GM21825 (cell line): ENCODE measurements around the gene SPN.
A peak's percentile ranks its signal among the peaks of the same experiment; 100 is the strongest.
"Not testable (repeated sequence)": the region's sequence is repeated elsewhere in the genome, so short reads cannot be mapped to it uniquely, and the experiment has no call there.

Experiments
- ATAC-seq: cut with Tn5 transposase; IDR thresholded peaks from one replicate; pipeline ENCODE4 v1.9.1; 2021; ENCODE audit warnings: mild to moderate bottlenecking, moderate library complexity; ENCODE audit not compliant: unreplicated experiment

The SPN gene

DNA sequence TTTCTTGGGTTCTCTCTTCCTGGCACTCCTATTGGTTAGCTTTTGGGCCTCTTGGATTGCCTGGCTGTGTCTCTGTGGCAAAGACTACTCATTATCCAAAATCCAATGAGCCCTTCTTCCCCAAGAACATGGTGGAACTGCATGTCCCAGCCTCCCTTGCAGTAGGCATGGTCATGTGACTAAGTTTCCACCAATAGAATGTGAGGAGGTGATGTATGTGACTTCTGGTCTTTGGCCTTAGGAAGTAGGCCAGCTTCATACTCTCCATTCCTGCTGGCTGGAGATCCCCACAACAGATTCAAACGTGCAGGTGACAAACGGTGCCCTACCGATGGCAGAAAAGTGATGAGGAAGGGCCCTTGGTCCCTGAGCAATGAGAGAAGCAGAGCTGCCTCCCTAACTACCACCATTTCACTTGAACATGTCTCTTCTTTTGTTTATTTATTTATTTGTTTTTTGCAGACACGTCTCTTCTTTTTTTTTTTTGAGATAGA, 17.3 kb upstream of the SPN start:
- ATAC-seq: no peak

DNA sequence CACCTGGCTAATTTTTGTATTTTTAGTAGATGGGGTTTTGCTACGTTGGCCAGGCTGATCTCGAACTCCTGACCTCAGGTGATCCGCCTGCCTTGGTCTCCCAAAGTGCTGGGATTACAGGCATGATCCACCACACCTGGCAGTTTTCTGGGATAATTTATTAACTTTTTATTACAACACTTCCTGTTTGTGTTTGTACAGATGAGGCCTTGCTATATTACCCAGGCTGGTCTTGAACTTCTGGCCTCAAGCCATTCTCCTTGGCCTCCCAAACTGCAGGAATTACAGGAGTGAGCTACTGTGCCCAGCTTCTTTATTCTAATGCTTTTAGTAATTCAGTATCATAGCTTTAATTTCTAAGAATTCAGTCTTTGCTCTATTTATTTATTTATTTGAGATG, 16.1 kb upstream of the SPN start:
- ATAC-seq: no peak

DNA sequence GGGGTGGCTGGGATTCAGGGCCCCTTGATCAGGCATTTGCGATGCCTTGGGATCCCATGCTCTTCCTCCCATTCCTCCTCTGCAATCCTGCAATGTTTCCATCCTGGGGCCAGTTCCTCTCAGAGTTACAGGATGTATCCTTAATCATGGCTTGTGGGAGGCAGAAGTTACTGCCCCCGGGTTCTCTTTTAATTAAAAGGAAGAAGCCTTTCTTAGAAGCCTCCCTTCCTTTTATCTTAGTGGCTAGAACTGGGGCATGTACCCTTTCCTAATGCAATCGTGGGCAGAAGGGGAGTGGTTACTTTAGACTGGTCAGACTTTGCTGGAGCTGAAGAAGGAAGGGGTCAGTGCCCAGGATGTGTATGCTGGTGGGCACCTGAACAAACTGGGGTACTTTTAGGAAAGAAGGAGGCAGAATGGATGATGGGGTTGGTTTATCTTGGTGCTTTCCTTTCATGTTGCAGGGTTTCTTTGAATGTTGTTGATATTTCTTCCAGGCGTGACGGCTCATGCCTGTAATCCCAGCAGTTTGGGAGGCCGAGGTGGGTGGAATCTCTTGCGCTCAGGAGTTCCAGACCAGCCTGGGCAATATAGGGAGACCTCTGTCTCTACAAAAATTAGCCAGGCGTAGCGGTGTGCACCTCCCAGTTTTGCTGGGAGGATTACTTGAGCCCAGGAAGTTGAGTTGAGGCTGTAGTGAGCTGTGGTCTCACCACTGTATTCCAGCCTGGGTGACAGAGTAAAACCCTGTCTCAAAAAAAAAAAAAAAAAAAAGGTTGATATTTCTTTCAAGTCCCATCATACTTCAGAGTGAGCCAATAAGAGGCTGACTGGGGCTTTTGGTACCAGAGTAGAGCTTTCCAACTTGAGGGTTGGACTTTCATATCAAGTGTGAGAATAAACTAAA, 13.2 kb upstream of the SPN start:
- no peak for ATAC-seq

DNA sequence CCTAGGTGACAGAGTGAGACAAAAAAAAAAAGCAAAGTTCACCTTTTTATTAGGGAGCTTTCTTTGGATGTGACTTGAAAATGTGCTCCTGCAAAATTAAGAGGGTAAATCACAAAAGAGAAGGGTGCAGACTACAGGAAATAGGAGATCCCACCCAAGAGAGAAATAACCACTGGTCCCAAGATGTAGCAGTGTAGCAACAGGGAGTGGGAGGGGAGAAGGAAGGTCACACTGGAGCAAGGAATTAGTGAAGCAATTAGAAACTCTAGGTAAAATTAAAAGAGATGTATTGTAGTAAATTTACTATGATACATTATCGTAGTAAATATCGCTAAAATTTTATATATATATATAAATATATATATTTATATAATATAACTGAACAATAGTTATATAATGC, 12.3 kb upstream of the SPN start:
- no peak for ATAC-seq

DNA sequence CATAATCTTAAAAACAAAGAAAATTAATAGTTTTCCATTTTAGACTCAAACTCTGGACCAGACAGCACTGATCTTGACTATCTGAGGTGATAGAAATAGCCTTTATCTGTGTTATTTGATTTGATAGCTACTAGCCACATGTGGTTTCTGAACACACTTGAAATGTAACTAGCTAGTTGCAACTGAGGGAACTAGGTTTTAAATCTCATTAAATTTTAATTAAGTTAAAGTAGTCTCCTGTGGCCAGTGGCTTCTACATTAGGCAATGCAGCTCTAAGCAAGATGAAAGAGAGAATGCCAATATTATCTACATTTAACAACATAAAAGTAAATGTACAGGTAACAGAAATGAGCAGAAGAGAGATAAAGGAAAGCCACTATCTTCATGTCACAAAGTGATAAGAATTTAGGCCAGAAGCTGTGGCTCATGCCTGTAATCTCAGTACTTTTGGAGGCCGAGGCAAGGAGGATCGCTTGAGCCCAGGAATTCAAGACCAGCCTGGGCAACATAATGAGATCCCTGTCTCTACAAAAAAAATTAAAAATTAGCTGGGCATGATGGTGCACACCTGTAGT, 11.2 kb upstream of the SPN start:
- ATAC-seq: no peak

DNA sequence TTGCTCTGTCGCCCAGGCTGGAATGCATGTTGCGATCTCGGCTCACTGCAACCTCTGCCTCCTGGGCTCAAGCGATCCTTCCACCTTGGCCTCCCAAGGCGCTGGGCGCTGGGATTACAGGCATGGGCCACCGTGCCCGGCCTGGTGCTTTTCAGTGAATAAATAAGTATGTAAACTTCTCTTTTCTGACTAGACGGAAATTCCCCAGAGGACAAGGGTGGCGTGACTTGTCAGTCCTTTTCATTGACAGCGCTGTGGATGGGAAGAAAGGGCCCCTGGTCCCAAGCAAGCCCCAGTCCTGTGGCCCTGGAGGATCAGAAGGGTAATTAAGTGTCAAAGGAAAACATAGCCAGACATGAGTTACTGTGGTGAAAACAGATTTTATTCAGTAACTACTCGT, 9.6 kb upstream of the SPN start:
- ATAC-seq: peak; percentile 64

DNA sequence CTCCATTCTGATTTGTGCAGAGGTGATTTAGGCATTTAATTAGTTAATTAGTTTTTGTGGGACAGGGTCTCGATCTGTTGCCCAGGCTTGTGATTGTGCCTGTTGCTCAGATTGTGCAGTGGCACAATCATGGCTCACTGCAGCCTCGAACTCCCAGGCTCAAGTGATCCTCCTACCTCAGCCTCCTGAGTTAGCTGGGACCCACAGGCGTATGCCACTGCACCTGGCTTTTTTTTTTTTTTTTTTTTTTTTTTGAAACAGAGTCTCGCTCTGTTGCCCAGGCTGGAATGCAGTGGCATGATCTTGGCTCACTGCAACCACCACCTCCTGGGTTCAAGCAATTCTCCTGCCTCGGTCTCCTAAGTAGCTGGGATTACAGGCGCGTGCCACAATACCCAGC, 9.2 kb upstream of the SPN start:
- ATAC-seq: not testable (repeated sequence)

DNA sequence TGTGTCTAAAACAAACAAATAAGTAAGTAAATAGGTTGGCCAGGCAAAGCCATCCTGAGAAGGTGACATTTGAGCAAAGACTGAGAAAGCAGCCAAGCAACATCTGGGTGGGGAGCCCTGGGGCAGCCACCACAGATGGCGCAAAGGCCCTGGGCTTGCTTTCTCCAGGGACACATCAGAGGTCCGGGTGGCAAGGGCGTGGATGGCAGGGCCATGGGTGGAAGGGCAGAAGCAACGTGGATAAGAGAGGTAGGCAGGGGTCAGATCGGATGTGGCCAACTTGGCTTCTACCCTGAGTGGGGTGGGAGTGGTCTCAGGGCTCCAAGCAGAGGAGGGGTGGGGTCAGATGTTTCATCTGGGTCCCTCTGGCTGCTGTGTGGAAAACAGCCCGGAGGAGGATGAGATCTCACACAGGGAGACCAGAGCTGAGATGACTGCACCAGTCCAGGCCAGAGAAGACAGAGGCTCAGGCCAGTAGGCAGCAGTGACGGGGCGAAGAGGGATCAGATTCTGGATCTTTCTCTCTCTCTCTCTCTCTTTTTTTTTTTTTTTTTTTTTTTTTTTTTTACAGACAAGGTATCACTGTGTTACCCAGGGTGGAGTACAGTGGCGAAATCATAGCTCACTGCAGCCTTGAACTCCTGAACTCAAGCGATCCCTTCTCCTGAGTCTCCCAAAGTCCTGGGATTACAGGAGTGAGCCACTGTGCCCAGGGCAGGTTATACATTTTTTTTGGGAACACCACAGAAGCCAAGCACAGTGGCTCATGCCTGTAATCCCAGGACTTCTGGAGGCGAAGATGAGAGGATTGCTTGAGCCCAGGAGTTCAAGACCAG, 6.1 kb upstream of the SPN start:
- no peak for ATAC-seq

DNA sequence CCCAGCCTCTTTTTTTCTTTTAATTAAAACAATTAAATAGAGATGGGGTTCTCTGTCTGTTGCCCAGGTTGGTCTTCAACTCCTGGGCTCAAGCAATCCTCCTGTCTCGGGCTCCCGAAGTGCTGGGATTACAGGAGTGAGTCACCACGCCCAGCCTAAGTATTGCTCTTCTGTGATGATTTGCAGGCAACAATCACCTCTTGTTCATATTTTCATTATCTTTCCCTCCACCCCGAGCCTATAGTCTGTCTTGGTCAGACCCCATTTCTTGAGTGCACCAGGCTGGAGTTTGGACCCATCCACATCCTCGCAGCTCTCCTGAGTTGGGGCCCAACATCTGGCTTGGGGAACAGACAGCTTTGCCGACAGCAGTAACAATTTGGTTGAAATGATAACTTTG, 4.3 kb upstream of the SPN start:
- no peak for ATAC-seq

DNA sequence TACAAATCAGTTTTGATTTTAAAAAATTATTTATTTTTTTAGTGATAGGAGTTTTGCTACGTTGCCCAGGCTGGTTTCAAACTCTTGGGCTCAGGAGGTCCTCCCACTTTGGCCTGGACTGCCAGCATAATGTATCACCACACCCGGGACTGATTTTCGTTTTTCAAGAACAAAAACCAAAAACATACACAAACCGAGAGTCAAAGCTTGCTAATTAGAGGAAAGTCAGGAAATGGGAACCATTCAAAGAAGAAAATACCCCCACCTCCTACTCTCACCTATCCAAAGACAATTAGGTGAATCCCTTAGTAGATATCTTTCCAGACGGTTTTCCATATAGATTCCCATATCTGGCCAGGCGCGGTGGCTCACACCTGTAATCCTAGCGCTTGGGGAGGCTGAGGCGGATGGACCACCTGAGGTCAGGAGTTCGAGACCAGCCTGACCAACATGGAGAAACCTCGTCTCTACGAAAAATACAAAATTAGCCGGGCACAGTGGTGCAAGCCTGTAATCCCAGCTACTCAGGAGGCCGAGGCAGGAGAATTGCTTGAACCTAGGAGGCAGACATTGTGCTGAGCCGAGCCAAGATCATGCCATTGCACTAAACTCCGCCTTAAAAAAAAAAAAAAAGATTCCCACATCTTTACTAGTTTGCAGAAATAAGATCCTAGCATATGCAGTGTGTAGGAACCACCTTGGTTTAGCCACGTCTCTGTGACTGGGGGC, 883 bp upstream of the SPN start:
- no peak for ATAC-seq

DNA sequence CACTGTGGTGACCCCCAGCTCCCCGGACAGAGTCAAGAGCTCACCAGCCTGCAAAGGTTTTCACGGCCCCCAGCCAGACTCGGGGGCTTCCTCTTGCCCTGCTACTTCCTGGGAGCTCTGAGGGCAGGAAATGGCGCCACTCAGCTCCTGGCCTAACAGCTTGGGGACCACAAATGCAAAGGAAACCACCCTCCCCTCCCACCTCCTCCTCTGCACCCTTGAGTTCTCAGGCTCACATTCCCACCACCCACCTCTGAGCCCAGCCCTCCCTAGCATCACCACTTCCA, 375 bp upstream of the SPN start:
- ATAC-seq: no peak

DNA sequence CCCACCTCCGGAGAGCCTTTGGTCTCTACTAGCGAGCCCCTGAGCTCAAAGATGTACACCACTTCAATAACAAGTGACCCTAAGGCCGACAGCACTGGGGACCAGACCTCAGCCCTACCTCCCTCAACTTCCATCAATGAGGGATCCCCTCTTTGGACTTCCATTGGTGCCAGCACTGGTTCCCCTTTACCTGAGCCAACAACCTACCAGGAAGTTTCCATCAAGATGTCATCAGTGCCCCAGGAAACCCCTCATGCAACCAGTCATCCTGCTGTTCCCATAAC, 702 bp downstream of the SPN start:
- no peak for ATAC-seq

DNA sequence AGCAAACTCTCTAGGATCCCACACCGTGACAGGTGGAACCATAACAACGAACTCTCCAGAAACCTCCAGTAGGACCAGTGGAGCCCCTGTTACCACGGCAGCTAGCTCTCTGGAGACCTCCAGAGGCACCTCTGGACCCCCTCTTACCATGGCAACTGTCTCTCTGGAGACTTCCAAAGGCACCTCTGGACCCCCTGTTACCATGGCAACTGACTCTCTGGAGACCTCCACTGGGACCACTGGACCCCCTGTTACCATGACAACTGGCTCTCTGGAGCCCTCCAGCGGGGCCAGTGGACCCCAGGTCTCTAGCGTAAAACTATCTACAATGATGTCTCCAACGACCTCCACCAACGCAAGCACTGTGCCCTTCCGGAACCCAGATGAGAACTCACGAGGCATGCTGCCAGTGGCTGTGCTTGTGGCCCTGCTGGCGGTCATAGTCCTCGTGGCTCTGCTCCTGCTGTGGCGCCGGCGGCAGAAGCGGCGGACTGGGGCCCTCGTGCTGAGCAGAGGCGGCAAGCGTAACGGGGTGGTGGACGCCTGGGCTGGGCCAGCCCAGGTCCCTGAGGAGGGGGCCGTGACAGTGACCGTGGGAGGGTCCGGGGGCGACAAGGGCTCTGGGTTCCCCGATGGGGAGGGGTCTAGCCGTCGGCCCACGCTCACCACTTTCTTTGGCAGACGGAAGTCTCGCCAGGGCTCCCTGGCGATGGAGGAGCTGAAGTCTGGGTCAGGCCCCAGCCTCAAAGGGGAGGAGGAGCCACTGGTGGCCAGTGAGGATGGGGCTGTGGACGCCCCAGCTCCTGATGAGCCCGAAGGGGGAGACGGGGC, 1.3 kb downstream of the SPN start:
- ATAC-seq: no peak

DNA sequence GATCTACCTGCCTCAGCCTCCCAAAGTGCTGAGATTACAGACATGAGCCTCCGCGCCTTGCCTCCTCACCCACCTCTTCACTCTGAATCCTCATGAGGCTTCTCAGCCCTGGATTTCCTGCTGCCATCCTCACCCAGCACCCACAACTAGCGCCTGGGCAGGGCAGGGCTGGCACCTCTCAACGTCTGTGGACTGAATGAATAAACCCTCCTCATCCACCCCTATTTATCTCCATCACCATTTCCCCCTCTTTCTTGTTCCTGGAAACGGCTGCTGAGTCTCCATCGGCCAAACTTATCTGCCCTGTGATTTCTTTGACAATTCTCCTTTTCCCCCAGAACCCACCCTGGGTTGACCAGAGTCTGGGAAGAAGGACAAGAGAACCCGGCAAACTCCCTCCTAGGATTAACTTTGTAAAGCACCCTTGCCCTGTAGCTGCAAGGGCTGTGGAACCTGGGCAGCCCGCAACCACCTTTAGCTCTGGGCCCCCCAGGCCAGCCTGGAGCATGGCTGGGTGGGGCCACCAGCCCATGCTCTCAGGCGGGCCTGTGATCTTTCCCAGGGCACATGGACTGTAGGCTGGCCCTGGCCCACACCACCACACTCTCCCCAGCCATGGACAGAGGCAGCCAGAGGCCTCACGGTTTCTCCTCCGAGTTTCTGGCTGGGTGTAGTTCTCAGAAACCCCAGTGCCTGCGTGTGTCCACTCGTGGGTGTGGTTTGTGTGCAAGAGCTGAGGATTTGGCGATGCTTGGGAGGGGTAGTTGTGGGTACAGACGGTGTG, 2.4 kb downstream of the SPN start:
- ATAC-seq: no peak

DNA sequence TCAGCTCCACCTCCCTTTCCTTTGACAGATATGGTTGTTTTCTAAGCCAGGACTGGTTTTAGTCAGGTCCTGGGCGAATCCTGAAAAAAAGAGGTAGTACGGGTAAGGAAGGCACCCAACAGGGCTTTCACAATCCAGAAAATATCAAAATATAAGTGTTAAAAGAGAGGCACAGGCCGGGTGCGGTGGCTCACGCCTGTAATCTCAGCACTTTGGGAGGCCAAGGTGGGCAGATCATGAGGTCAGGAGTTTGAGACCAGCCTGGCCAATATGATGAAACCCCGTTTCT, 4.2 kb downstream of the SPN start:
- not testable (repeated sequence) for ATAC-seq

DNA sequence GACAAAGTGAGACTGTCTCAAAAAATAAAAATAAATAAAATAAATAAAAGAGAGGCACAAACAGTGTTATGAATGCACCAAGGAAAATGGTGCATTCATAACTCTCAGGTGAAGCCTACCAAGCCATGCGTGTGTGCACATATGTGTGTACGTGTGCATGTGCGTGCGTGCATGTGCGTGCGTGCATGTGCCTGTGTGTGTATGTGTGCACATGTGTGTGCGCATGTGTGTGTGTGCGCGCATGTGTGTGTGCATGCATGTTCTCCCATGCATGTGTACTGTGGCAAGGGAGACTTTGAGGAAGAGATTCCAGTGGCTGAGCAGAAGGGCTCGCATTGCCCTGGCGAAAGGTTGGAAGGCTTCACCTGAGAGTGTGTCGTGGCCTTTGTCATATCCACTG, 4.7 kb downstream of the SPN start:
- no peak for ATAC-seq

DNA sequence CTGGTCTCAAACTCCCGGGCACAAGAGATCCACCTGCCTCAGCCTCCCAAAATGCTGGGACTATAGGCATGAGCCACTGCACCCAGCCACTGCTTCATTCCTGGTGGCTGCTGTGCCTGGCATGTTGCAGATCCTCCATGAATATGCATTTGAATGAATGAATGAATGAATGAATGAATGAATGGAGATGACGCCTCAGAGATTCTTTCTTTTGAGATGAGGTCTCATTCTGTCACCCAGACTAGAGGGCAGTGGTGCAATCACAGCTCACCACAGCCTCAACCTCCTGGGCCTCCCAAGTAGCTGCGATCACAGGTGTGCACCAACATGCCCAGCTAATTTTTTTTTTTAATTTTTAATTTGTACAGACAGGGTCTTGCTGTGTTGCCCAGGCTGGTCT, 5.2 kb downstream of the SPN start:
- ATAC-seq: no peak

DNA sequence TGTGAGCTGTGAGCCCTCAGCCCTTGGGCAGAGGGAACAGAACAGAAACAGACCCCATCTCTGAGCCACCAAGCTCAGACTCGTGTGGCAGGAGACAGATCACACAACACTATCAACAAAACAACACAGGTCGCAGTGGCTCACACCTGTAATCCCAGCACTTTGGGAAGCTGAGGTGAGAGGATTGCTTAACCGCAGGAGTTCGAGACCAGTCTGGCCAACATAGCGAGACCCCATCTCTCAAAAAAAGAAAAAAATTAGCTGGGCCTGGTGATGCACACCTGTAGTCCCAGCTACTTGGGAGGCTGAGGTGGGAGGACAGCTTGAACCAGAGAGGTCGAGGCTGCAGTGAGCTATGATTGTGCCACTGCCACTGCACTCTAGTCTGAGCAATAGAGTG, 10.5 kb downstream of the SPN start:
- no peak for ATAC-seq

DNA sequence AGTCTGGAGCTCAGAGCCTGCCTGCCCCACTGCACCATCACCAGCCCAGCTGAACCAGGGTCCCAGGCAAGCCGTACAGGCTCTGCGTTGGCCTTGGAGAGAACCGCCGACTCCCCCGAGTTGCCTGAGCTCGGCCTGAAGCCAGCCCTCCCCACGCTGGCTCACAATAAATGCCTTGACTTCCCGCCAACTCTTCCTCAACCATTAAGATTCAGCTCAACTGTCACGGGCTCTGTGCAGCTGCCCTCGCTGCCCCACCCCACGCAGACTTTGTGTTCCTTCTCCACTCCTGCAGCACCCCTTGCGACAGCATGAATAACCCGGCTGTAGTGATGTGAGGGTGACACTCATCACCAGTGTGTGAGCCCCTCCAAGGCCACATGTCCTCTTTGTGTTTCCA, 11.1 kb downstream of the SPN start:
- ATAC-seq: no peak
